ENCODE measurements around the gene DYNC1I1.

- TF ChIP-seq GATA3 (IDR thresholded peaks at IDR 0.05; ENCODE audit: low read depth, low read length) (no peak), GATA2 (IDR thresholded peaks at IDR 0.05; ENCODE audit: low read depth, low read length) (no peak)
Measured at GRCh38 chr7:95793658-95794057, 21.3 kb downstream of the DYNC1I1 start.
